Measurements from ENCODE around the gene RAB44. TPM values are rescaled to one million over a fixed set of nuclear protein-coding genes. Genes with fewer than 3 reads are reported as not detected.

RAB44 gene
- total and polyA plus RNA-seq, 2 of the 13 experiments (the other 11 are each of a cell fraction or from before 2014, with no cell fraction given) = not detected

DNA sequence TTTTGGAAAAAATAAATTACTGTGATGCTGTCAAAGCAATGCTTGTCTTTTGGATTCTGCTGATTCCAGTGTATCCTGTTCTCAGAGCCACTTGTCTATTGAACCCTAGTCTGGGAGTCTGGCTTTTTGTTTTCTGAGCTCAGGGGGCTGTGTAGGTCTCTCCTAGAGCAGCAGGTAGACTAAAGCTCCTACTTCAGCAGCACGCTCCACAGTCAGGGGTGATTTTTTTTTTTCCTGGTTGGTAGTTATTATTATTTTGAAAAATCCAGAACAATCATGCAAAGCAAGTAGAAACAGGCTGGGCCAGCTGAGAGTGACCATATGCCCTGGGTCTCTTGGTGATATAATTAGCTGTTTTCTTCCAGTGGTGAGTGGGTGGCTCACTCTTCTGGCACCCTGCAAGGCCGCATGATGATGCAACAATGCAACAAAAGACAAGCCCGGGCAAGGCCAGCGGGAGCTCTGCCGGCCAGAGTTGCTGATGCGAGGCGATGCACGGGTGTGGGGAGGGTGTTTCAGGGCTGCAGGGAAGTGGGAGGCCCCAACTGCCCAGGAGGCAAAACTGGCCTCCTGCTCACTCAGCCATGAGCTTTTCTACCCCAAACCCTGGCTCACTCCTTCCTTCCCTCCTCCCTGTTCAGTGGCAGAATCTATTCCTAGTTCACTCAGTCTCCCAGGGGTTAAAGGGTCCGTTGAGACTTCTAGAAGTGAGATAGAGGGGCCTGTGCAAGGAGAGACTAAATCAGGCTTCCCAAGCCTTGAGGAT is 30.6 kb upstream of the RAB44 start (continued):
- TF ChIP-seq ZHX1 (CRISPR knock-in tag; IDR thresholded peaks at IDR 0.05; ENCODE audit: low read depth) (0 out of 2 replicates have a peak, but pooled peaks have one; percentile 60), SMARCC2 (IDR thresholded peaks at IDR 0.05) (no peak), CBX2 (IDR thresholded peaks at IDR 0.05; ENCODE audit: low read depth, low read length) (no peak), CBX2 (CRISPR knock-in tag; IDR thresholded peaks at IDR 0.05; ENCODE audit: low read depth) (0 out of 2 replicates have a peak, but pooled peaks have one; percentile 79), FOXA1 (IDR thresholded peaks at IDR 0.05) (no peak), FOXA1 (CRISPR knock-in tag; IDR thresholded peaks at IDR 0.05) (peak; percentile 48), BCL3 (CRISPR knock-in tag; IDR thresholded peaks at IDR 0.05) (no peak), RAD21 (CRISPR knock-in tag; IDR thresholded peaks at IDR 0.05) (0 out of 2 replicates have a peak, but pooled peaks have one; percentile 31), ZNF124 (CRISPR knock-in tag; IDR thresholded peaks at IDR 0.05) (peak; percentile 97), ZNF317 (CRISPR knock-in tag; IDR thresholded peaks at IDR 0.05) (peak; percentile 89), SETDB1 (CRISPR knock-in tag; IDR thresholded peaks at IDR 0.05; ENCODE audit: borderline replicate concordance) (no peak), MLX (CRISPR knock-in tag; IDR thresholded peaks at IDR 0.05) (peak; percentile 35; the same call in 1 of the 2 replicates), RFX5 (IDR thresholded peaks at IDR 0.05; ENCODE audit: low read depth, low read length) (no peak), MIXL1 (CRISPR knock-in tag; IDR thresholded peaks at IDR 0.05) (peak; percentile 95), TCF7 (IDR thresholded peaks at IDR 0.05; ENCODE audit: low read depth) (no peak), KMT2A (CRISPR knock-in tag; IDR thresholded peaks at IDR 0.05) (peak; percentile 69), TOE1 (CRISPR knock-in tag; IDR thresholded peaks at IDR 0.05) (0 out of 2 replicates have a peak, but pooled peaks have one; percentile 33), IRX3 (CRISPR knock-in tag; IDR thresholded peaks at IDR 0.05; ENCODE audit: borderline replicate concordance, low read depth) (peak; percentile 35; the same call in 1 of the 2 replicates), ZNF496 (CRISPR knock-in tag; IDR thresholded peaks at IDR 0.05; ENCODE audit: insufficient replicate concordance) (no peak), PHF5A (CRISPR knock-in tag; IDR thresholded peaks at IDR 0.05; ENCODE audit: low read depth, unreplicated experiment) (peak; percentile 77)
- TF ChIP-seq, protein P1, sequence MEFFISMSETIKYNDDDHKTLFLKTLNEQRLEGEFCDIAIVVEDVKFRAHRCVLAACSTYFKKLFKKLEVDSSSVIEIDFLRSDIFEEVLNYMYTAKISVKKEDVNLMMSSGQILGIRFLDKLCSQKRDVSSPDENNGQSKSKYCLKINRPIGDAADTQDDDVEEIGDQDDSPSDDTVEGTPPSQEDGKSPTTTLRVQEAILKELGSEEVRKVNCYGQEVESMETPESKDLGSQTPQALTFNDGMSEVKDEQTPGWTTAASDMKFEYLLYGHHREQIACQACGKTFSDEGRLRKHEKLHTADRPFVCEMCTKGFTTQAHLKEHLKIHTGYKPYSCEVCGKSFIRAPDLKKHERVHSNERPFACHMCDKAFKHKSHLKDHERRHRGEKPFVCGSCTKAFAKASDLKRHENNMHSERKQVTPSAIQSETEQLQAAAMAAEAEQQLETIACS (CRISPR knock-in tag; IDR thresholded peaks at IDR 0.05) = no peak
